ENCODE results near the gene M1AP. TPM values are rescaled to one million over a fixed set of nuclear protein-coding genes. Genes with fewer than 3 reads are reported as not detected.

The M1AP gene
- polyA plus RNA-seq, 3 donors = 0.61 to 1.1 (median 0.75) TPM

GRCh38 chr2:74525717-74526648 lies 122.1 kb downstream of the M1AP start, which contains the start of gene DQX1:
Gene DQX1, minus strand, starts transcription at chr2:74526231. Its CDS starts 502 bp downstream, at chr2:74525729.
- DNase-seq = no peak

GRCh38 chr2:74524955-74525716 lies 123.0 kb downstream of the M1AP start:
- DNase-seq = no peak

GRCh38 chr2:74524005-74524404 lies 124.1 kb downstream of the M1AP start:
- DNase-seq = no peak

- DNase-seq = no peak
These were observed 125.6 kb downstream of the M1AP start for GRCh38 chr2:74522516-74522915.

- no peak for DNase-seq
These were observed 131.5 kb downstream of the M1AP start for GRCh38 chr2:74516650-74517049.

GRCh38 chr2:74515981-74516633 lies 132.0 kb downstream of the M1AP start:
- DNase-seq = no peak

GRCh38 chr2:74515271-74515980 lies 132.7 kb downstream of the M1AP start:
- DNase-seq = no peak

- no peak for DNase-seq
These were observed 133.5 kb downstream of the M1AP start, which contains the start of gene TLX2 for GRCh38 chr2:74514368-74515270. Gene TLX2, plus strand, starts transcription at chr2:74514450. Its CDS starts 357 bp downstream, at chr2:74514807.

GRCh38 chr2:74513605-74514367 lies 134.3 kb downstream of the M1AP start:
- DNase-seq = no peak

GRCh38 chr2:74512744-74513604 lies 135.2 kb downstream of the M1AP start:
- DNase-seq = no peak

GRCh38 chr2:74511104-74511989 lies 136.8 kb downstream of the M1AP start:
- DNase-seq = no peak

GRCh38 chr2:74510272-74510671 lies 137.9 kb downstream of the M1AP start:
- no peak for DNase-seq

- DNase-seq = no peak
These were observed 140.1 kb downstream of the M1AP start for GRCh38 chr2:74507926-74508520.
